Esophagus squamous epithelium (tissue), 4 donors: ENCODE measurements around the gene TCOF1.

Experiments
- POLR2A ChIP-seq, 4 donors: fragments of 450-650 bp; IDR thresholded peaks; one replicate each; pipeline ENCODE4 v1.6.1; 2017; ENCODE audit warnings: antibody characterized with exemption in 4 of 4, mild to moderate bottlenecking in 4 of 4, moderate library complexity in 3 of 4
- TF ChIP-seq, protein P1 (sequence below), 6 experiments: fragments of 450-650 bp in 4 of 6; fragments of 200-600 bp in 2 of 6; sonication (generic) in 2 of 6; IDR thresholded peaks; one replicate each; pipeline ENCODE4 v1.5.1; 2016 to 2019; ENCODE audit warnings: antibody characterized with exemption in 6 of 6, mild to moderate bottlenecking in 4 of 6, moderate library complexity in 4 of 6

DNA sequence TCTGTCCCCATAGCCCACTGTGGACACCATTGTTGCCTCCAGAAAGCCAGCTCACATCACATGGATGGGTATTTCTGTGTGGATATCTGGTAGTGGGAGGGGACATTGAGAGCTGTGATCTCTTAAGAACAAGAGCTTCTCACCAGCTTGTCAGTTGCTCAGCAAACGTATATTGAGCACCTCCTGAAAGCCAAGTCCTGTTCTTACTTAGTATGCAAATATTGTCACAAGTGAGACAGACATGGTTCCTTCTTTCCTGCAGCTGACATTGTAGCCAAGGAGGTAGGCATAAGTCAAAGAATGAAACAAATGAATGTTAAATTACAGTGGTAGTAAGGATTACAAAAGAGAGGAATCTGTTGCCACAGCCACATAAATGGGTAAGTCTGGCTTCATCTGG, 3.8 kb downstream of the TCOF1 start:
- TF ChIP-seq, protein P1, sequence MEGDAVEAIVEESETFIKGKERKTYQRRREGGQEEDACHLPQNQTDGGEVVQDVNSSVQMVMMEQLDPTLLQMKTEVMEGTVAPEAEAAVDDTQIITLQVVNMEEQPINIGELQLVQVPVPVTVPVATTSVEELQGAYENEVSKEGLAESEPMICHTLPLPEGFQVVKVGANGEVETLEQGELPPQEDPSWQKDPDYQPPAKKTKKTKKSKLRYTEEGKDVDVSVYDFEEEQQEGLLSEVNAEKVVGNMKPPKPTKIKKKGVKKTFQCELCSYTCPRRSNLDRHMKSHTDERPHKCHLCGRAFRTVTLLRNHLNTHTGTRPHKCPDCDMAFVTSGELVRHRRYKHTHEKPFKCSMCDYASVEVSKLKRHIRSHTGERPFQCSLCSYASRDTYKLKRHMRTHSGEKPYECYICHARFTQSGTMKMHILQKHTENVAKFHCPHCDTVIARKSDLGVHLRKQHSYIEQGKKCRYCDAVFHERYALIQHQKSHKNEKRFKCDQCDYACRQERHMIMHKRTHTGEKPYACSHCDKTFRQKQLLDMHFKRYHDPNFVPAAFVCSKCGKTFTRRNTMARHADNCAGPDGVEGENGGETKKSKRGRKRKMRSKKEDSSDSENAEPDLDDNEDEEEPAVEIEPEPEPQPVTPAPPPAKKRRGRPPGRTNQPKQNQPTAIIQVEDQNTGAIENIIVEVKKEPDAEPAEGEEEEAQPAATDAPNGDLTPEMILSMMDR (IDR thresholded peaks at IDR 0.05) = no peak
- no peak for TF ChIP-seq POLR2A (IDR thresholded peaks at IDR 0.05)
